ENCODE measurements around the gene ANO8. TPM values are rescaled to one million over a fixed set of nuclear protein-coding genes. Genes with fewer than 3 reads are reported as not detected.

Gene ANO8
- polyA plus RNA-seq, 4 donors = 1.9 to 5.1 (median 3.9) TPM

GRCh38 chr19:17340302-17340870 lies 5.7 kb upstream of the ANO8 start:
- H3K36me3 ChIP-seq (ENCODE audit: control insufficient read depth in 3 of 3, insufficient read depth in 2 of 3, low read depth in 1 of 3, low read length in 3 of 3) = peaks cover 0 to 22% (median 0%) of the 10 kb centered on the region in 3 donors
- DNase-seq (peak; percentile 81 to 82), FAIRE-seq (no peak)
- no peaks in the 10 kb centered on the region for H3K27me3 ChIP-seq (ENCODE audit: control insufficient read depth in 3 of 3, insufficient read depth in 3 of 3, low read length in 3 of 3)
- WGBS, 3 donors = 32 to 65% (median 43%) methylated on average over 19 to 21 of the region's 21 CpGs
- H3K4me3 ChIP-seq (ENCODE audit: low read depth in 1 of 3, low read length in 3 of 3) = no peak overlapping the region
- no peak overlapping the region for H3K27ac ChIP-seq (ENCODE audit: low read depth in 1 of 3, low read length in 2 of 3)
- no peaks in the 10 kb centered on the region for H3K9me3 ChIP-seq (ENCODE audit: control insufficient read depth in 2 of 2, insufficient read depth in 1 of 2, low read depth in 1 of 2, low read length in 1 of 2)
- H3K4me1 ChIP-seq (ENCODE audit: control insufficient read depth in 3 of 3, insufficient read depth in 2 of 3, low read depth in 1 of 3, low read length in 2 of 3) = peaks cover 3 to 12% (median 7%) of the 10 kb centered on the region in 3 donors

GRCh38 chr19:17339088-17339741 lies 4.6 kb upstream of the ANO8 start:
- 89 to 92% (median 92%) methylated on average over 29 to 34 of the region's 34 CpGs for WGBS, 3 donors
- H3K4me1 ChIP-seq (ENCODE audit: control insufficient read depth in 3 of 3, insufficient read depth in 2 of 3, low read depth in 1 of 3, low read length in 2 of 3) = peaks cover 5 to 17% (median 7%) of the 10 kb centered on the region in 3 donors

GRCh38 chr19:17338433-17339078 lies 3.9 kb upstream of the ANO8 start:
- H3K27me3 ChIP-seq (ENCODE audit: control insufficient read depth in 3 of 3, insufficient read depth in 3 of 3, low read length in 3 of 3) = peaks cover 0 to 6% (median 0%) of the 10 kb centered on the region in 3 donors
- no peak for FAIRE-seq
- peak overlapping the region in 2 of 3 donors; percentile 45 to 93 for H3K4me3 ChIP-seq (ENCODE audit: low read depth in 1 of 3, low read length in 3 of 3)
- WGBS, 3 donors = 90 to 95% (median 91%) methylated on average over 26 to 30 of the region's 30 CpGs
- DNase-seq = no peak
- H3K27ac ChIP-seq (ENCODE audit: low read depth in 1 of 3, low read length in 2 of 3) = no peak overlapping the region
- peaks cover 0 to 22% (median 0%) of the 10 kb centered on the region in 3 donors for H3K36me3 ChIP-seq (ENCODE audit: control insufficient read depth in 3 of 3, insufficient read depth in 2 of 3, low read depth in 1 of 3, low read length in 3 of 3)
- peaks cover 5 to 22% (median 10%) of the 10 kb centered on the region in 3 donors for H3K4me1 ChIP-seq (ENCODE audit: control insufficient read depth in 3 of 3, insufficient read depth in 2 of 3, low read depth in 1 of 3, low read length in 2 of 3)
- no peaks in the 10 kb centered on the region for H3K9me3 ChIP-seq (ENCODE audit: control insufficient read depth in 2 of 2, insufficient read depth in 1 of 2, low read depth in 1 of 2, low read length in 1 of 2)

More at GRCh38 chr19:17339088-17339741, 4.6 kb upstream of the ANO8 start:
- Histone ChIP-seq H3K27ac (ENCODE audit: low read depth in 1 of 3, low read length in 2 of 3) (no peak overlapping the region), H3K36me3 (ENCODE audit: control insufficient read depth in 3 of 3, insufficient read depth in 2 of 3, low read depth in 1 of 3, low read length in 3 of 3) (peaks cover 0 to 22% (median 0%) of the 10 kb centered on the region in 3 donors), H3K9me3 (ENCODE audit: control insufficient read depth in 2 of 2, insufficient read depth in 1 of 2, low read depth in 1 of 2, low read length in 1 of 2) (no peaks in the 10 kb centered on the region), H3K4me3 (ENCODE audit: low read depth in 1 of 3, low read length in 3 of 3) (no peak overlapping the region), H3K27me3 (ENCODE audit: control insufficient read depth in 3 of 3, insufficient read depth in 3 of 3, low read length in 3 of 3) (no peaks in the 10 kb centered on the region)
- FAIRE-seq = no peak
- DNase-seq = no peak

GRCh38 chr19:17337675-17338432 lies 3.2 kb upstream of the ANO8 start:
- DNase-seq (no peak), FAIRE-seq (no peak)
- 7 to 8% (median 7%) methylated on average over 46 to 50 of the region's 50 CpGs for WGBS, 3 donors
- H3K27ac ChIP-seq (ENCODE audit: low read depth in 1 of 3, low read length in 2 of 3) = peak overlapping the region in 2 of 3 donors; percentile 94 to 97
- H3K9me3 ChIP-seq (ENCODE audit: control insufficient read depth in 2 of 2, insufficient read depth in 1 of 2, low read depth in 1 of 2, low read length in 1 of 2) = no peaks in the 10 kb centered on the region
- H3K4me1 ChIP-seq (ENCODE audit: control insufficient read depth in 3 of 3, insufficient read depth in 2 of 3, low read depth in 1 of 3, low read length in 2 of 3) = peaks cover 5 to 22% (median 10%) of the 10 kb centered on the region in 3 donors
- peak overlapping the region; percentile 40 to 93 (median 45) for H3K4me3 ChIP-seq (ENCODE audit: low read depth in 1 of 3, low read length in 3 of 3)
- peaks cover 0 to 6% (median 0%) of the 10 kb centered on the region in 3 donors for H3K27me3 ChIP-seq (ENCODE audit: control insufficient read depth in 3 of 3, insufficient read depth in 3 of 3, low read length in 3 of 3)
- H3K36me3 ChIP-seq (ENCODE audit: control insufficient read depth in 3 of 3, insufficient read depth in 2 of 3, low read depth in 1 of 3, low read length in 3 of 3) = peaks cover 0 to 25% (median 0%) of the 10 kb centered on the region in 3 donors

GRCh38 chr19:17336872-17337674 lies 2.4 kb upstream of the ANO8 start, which contains the start of gene GTPBP3:
Gene GTPBP3, plus strand, starts transcription at chr19:17337553. Its CDS starts 59 bp downstream, at chr19:17337612.
- peak; percentile 98 to 99 for DNase-seq
- H3K9me3 ChIP-seq (ENCODE audit: control insufficient read depth in 2 of 2, insufficient read depth in 1 of 2, low read depth in 1 of 2, low read length in 1 of 2) = no peaks in the 10 kb centered on the region
- WGBS, 3 donors = 0 to 1% (median 0%) methylated on average over 39 to 41 of the region's 41 CpGs
- H3K27ac ChIP-seq (ENCODE audit: low read depth in 1 of 3, low read length in 2 of 3) = peak within 1 kb of the TSS; percentile 65 to 97 (median 94)
- peaks cover 0 to 6% (median 0%) of the 10 kb centered on the region in 3 donors for H3K27me3 ChIP-seq (ENCODE audit: control insufficient read depth in 3 of 3, insufficient read depth in 3 of 3, low read length in 3 of 3)
- peak within 1 kb of the TSS; percentile 45 to 93 (median 45) for H3K4me3 ChIP-seq (ENCODE audit: low read depth in 1 of 3, low read length in 3 of 3)
- FAIRE-seq = no peak
- peaks cover 0 to 27% (median 0%) of the 10 kb centered on the region in 3 donors for H3K36me3 ChIP-seq (ENCODE audit: control insufficient read depth in 3 of 3, insufficient read depth in 2 of 3, low read depth in 1 of 3, low read length in 3 of 3)
- H3K4me1 ChIP-seq (ENCODE audit: control insufficient read depth in 3 of 3, insufficient read depth in 2 of 3, low read depth in 1 of 3, low read length in 2 of 3) = peaks cover 5 to 22% (median 10%) of the 10 kb centered on the region in 3 donors

DNA sequence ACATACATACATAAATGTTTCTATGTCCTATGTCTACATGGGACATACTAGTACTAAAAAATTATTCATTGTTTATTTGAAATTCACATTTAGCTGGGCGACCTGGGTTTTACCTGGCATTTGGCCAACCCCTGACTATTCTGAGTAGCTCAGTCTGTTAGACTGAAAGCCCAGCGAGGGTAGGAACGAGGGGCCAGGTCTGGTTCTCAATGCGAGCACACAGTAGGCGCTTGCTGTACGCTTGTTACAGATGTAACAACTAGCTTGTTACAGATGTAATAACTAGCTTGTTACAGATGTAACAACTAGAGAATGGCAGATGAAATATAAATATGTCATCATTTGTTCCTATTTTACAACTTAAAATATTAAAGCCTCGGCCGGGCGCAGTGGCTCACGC lies 920 bp upstream of the ANO8 start:
- H3K27ac ChIP-seq (ENCODE audit: low read depth in 1 of 3, low read length in 2 of 3) = no peak overlapping the region
- H3K27me3 ChIP-seq (ENCODE audit: control insufficient read depth in 3 of 3, insufficient read depth in 3 of 3, low read length in 3 of 3) = peaks cover 0 to 8% (median 0%) of the 10 kb centered on the region in 3 donors
- peaks cover 5 to 22% (median 10%) of the 10 kb centered on the region in 3 donors for H3K4me1 ChIP-seq (ENCODE audit: control insufficient read depth in 3 of 3, insufficient read depth in 2 of 3, low read depth in 1 of 3, low read length in 2 of 3)
- FAIRE-seq = no peak
- no peak overlapping the region for H3K4me3 ChIP-seq (ENCODE audit: low read depth in 1 of 3, low read length in 3 of 3)
- no peaks in the 10 kb centered on the region for H3K9me3 ChIP-seq (ENCODE audit: control insufficient read depth in 2 of 2, insufficient read depth in 1 of 2, low read depth in 1 of 2, low read length in 1 of 2)
- 51 to 68% (median 67%) methylated on average over 10 of the region's 10 CpGs for WGBS, 3 donors
- H3K36me3 ChIP-seq (ENCODE audit: control insufficient read depth in 3 of 3, insufficient read depth in 2 of 3, low read depth in 1 of 3, low read length in 3 of 3) = peaks cover 0 to 21% (median 0%) of the 10 kb centered on the region in 3 donors
- DNase-seq = no peak

GRCh38 chr19:17333611-17334413 lies 843 bp downstream of the ANO8 start:
- DNase-seq (peak in 1 of 2 donors; percentile 54), FAIRE-seq (no peak)
- 28 to 39% (median 35%) methylated on average over 41 to 52 of the region's 52 CpGs for WGBS, 3 donors

More at GRCh38 chr19:17333611-17334413, 843 bp downstream of the ANO8 start:
- Histone ChIP-seq H3K36me3 (ENCODE audit: control insufficient read depth in 3 of 3, insufficient read depth in 2 of 3, low read depth in 1 of 3, low read length in 3 of 3) (peaks cover 0 to 20% (median 0%) of the 10 kb centered on the region in 3 donors), H3K4me3 (ENCODE audit: low read depth in 1 of 3, low read length in 3 of 3) (peak overlapping the region; percentile 48 to 71 (median 48)), H3K27me3 (ENCODE audit: control insufficient read depth in 3 of 3, insufficient read depth in 3 of 3, low read length in 3 of 3) (peaks cover 0 to 21% (median 0%) of the 10 kb centered on the region in 3 donors), H3K4me1 (ENCODE audit: control insufficient read depth in 3 of 3, insufficient read depth in 2 of 3, low read depth in 1 of 3, low read length in 2 of 3) (peaks cover 9 to 28% (median 10%) of the 10 kb centered on the region in 3 donors), H3K9me3 (ENCODE audit: control insufficient read depth in 2 of 2, insufficient read depth in 1 of 2, low read depth in 1 of 2, low read length in 1 of 2) (no peaks in the 10 kb centered on the region), H3K27ac (ENCODE audit: low read depth in 1 of 3, low read length in 2 of 3) (peak overlapping the region in 1 of 3 donors; percentile 56)

Measured in small intestine (tissue), 7 donors.